ENCODE measurements around the gene CACNA1C.

CACNA1C gene

GRCh38 chr12:2111826-2112225 lies 59.0 kb downstream of the CACNA1C start:
- Histone ChIP-seq H2AFZ (ENCODE audit: low read length, unreplicated experiment) (no peak overlapping the region), H3K4me3 (ENCODE audit: low read depth, low read length) (no peak overlapping the region), H3K4me1 (ENCODE audit: control insufficient read depth, insufficient read depth, low read length, unreplicated experiment) (no peaks in the 10 kb centered on the region), H3K27me3 (ENCODE audit: insufficient read depth, low read length) (no peaks in the 10 kb centered on the region), H3K27ac (ENCODE audit: low read depth, low read length) (no peak overlapping the region), H3K36me3 (ENCODE audit: insufficient read depth, low read length) (no peaks in the 10 kb centered on the region), H3K79me2 (ENCODE audit: control insufficient read depth, insufficient read depth, low read length, unreplicated experiment) (no peaks in the 10 kb centered on the region)

DNA sequence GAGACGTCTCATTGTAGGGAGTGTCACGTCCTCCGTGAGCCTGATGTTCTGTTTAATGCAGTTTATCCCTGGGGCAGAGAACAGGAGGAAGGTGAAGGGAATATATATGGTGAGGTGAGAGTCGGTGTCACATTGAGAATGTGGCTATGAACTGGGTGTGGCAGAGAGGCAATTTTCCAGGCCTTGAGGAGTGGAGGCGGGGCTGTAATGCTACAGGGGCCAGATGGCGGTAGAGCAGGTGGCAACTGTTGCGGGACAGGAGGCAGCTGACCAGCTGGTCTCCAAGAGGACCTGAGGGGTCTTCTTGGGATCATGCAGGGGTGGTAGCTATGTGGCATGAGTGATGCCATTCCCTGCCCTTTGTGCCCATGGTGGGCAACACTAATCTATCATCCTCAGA lies 59.6 kb downstream of the CACNA1C start:
- Histone ChIP-seq H3K4me1 (ENCODE audit: control insufficient read depth, insufficient read depth, low read length, unreplicated experiment) (no peaks in the 10 kb centered on the region), H3K4me3 (ENCODE audit: low read depth, low read length) (no peak overlapping the region), H2AFZ (ENCODE audit: low read length, unreplicated experiment) (no peak overlapping the region), H3K36me3 (ENCODE audit: insufficient read depth, low read length) (no peaks in the 10 kb centered on the region), H3K27me3 (ENCODE audit: insufficient read depth, low read length) (no peaks in the 10 kb centered on the region), H3K27ac (ENCODE audit: low read depth, low read length) (no peak overlapping the region), H3K79me2 (ENCODE audit: control insufficient read depth, insufficient read depth, low read length, unreplicated experiment) (no peaks in the 10 kb centered on the region)

- no peaks in the 10 kb centered on the region for H3K4me1 ChIP-seq (ENCODE audit: control insufficient read depth, insufficient read depth, low read length, unreplicated experiment)
- H3K79me2 ChIP-seq (ENCODE audit: control insufficient read depth, insufficient read depth, low read length, unreplicated experiment): no peaks in the 10 kb centered on the region
- H3K36me3 ChIP-seq (ENCODE audit: insufficient read depth, low read length): no peaks in the 10 kb centered on the region
- H3K27me3 ChIP-seq (ENCODE audit: insufficient read depth, low read length): no peaks in the 10 kb centered on the region
- no peak overlapping the region for H3K27ac ChIP-seq (ENCODE audit: low read depth, low read length)
- H3K4me3 ChIP-seq (ENCODE audit: low read depth, low read length): no peak overlapping the region
- no peak overlapping the region for H2AFZ ChIP-seq (ENCODE audit: low read length, unreplicated experiment)
Measured at GRCh38 chr12:2113119-2113912, 60.5 kb downstream of the CACNA1C start.

DNA sequence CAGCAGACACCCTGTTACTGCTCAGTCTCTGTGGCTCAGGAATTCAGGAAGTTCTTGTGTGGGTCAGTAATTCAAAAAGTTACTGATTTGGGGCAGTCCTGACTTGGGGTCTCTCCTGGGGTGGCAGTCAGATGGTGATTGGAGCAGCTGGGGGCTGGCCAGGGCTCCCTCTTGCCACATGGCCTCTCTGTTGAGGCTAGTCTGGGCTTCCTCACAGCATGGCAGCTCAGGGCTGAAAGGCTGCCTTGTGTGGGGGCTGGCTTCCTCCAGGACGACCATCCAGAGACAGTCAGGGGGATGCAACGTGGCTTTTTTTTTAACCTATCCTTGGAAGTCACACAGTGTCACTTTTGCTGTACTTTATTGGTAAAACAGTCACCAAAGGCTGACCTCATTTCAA lies 61.3 kb downstream of the CACNA1C start:
- Histone ChIP-seq H3K27ac (ENCODE audit: low read depth, low read length) (no peak overlapping the region), H3K79me2 (ENCODE audit: control insufficient read depth, insufficient read depth, low read length, unreplicated experiment) (no peaks in the 10 kb centered on the region), H3K4me3 (ENCODE audit: low read depth, low read length) (no peak overlapping the region), H3K36me3 (ENCODE audit: insufficient read depth, low read length) (no peaks in the 10 kb centered on the region), H2AFZ (ENCODE audit: low read length, unreplicated experiment) (no peak overlapping the region), H3K4me1 (ENCODE audit: control insufficient read depth, insufficient read depth, low read length, unreplicated experiment) (no peaks in the 10 kb centered on the region), H3K27me3 (ENCODE audit: insufficient read depth, low read length) (no peaks in the 10 kb centered on the region)

DNA sequence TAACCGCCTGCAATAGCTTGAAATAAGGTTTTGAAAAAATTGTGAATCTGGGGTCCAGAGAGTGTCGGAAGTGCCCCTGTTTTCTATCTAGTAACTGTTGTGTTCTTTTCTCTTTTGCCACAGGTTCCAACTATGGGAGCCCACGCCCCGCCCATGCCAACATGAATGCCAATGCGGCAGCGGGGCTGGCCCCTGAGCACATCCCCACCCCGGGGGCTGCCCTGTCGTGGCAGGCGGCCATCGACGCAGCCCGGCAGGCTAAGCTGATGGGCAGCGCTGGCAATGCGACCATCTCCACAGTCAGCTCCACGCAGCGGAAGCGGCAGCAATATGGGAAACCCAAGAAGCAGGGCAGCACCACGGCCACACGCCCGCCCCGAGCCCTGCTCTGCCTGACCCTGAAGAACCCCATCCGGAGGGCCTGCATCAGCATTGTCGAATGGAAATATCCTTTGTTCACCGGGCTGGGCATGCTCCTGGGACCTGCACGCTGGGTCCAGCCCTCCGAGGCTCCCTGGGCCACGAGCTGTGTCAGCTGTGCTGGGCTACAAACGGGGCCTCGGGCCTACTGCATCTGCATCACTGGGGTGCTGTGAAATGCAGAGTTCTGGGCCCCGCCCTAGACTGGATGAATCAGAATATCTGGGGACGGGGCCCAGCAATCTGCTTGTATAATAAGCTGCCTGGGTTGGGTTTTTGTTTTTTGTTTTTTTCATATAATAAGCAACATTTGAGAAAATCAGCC lies 62.5 kb downstream of the CACNA1C start:
- Histone ChIP-seq H3K79me2 (ENCODE audit: control insufficient read depth, insufficient read depth, low read length, unreplicated experiment) (no peaks in the 10 kb centered on the region), H2AFZ (ENCODE audit: low read length, unreplicated experiment) (no peak overlapping the region), H3K27ac (ENCODE audit: low read depth, low read length) (no peak overlapping the region), H3K4me3 (ENCODE audit: low read depth, low read length) (no peak overlapping the region), H3K36me3 (ENCODE audit: insufficient read depth, low read length) (no peaks in the 10 kb centered on the region), H3K4me1 (ENCODE audit: control insufficient read depth, insufficient read depth, low read length, unreplicated experiment) (no peaks in the 10 kb centered on the region), H3K27me3 (ENCODE audit: insufficient read depth, low read length) (no peaks in the 10 kb centered on the region)

GRCh38 chr12:2117541-2117940 lies 64.8 kb downstream of the CACNA1C start:
- H3K4me3 ChIP-seq (ENCODE audit: low read depth, low read length): no peak overlapping the region
- H3K79me2 ChIP-seq (ENCODE audit: control insufficient read depth, insufficient read depth, low read length, unreplicated experiment): no peaks in the 10 kb centered on the region
- no peaks in the 10 kb centered on the region for H3K27me3 ChIP-seq (ENCODE audit: insufficient read depth, low read length)
- H3K27ac ChIP-seq (ENCODE audit: low read depth, low read length): no peak overlapping the region
- no peak overlapping the region for H2AFZ ChIP-seq (ENCODE audit: low read length, unreplicated experiment)
- H3K36me3 ChIP-seq (ENCODE audit: insufficient read depth, low read length): no peaks in the 10 kb centered on the region
- no peaks in the 10 kb centered on the region for H3K4me1 ChIP-seq (ENCODE audit: control insufficient read depth, insufficient read depth, low read length, unreplicated experiment)

DNA sequence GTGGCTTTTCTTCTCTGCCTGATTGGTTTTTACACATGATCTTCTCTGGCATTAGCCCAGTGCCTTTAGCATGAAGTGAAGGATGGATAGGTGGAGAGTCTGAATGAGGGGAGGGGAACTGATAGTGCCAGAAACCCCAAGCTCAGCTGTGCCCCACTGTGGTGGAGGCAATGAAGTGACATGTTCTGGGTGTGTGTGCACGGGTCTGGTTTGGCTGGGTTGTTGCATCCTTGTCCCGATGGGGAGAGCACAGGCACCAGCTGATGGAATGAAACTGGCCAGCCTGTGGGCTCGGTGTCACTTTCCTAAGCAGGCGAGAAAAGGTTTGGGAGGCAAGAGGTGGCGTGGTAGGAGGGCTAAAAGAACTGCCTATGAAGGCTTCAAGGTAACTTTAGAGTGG lies 65.3 kb downstream of the CACNA1C start:
- Histone ChIP-seq H3K27ac (ENCODE audit: low read depth, low read length) (no peak overlapping the region), H3K4me3 (ENCODE audit: low read depth, low read length) (no peak overlapping the region), H3K36me3 (ENCODE audit: insufficient read depth, low read length) (no peaks in the 10 kb centered on the region), H2AFZ (ENCODE audit: low read length, unreplicated experiment) (no peak overlapping the region), H3K4me1 (ENCODE audit: control insufficient read depth, insufficient read depth, low read length, unreplicated experiment) (no peaks in the 10 kb centered on the region), H3K79me2 (ENCODE audit: control insufficient read depth, insufficient read depth, low read length, unreplicated experiment) (no peaks in the 10 kb centered on the region), H3K27me3 (ENCODE audit: insufficient read depth, low read length) (no peaks in the 10 kb centered on the region)

- no peak overlapping the region for H3K4me3 ChIP-seq (ENCODE audit: low read depth, low read length)
- no peak overlapping the region for H2AFZ ChIP-seq (ENCODE audit: low read length, unreplicated experiment)
- H3K79me2 ChIP-seq (ENCODE audit: control insufficient read depth, insufficient read depth, low read length, unreplicated experiment): no peaks in the 10 kb centered on the region
- H3K36me3 ChIP-seq (ENCODE audit: insufficient read depth, low read length): no peaks in the 10 kb centered on the region
- H3K27me3 ChIP-seq (ENCODE audit: insufficient read depth, low read length): no peaks in the 10 kb centered on the region
- H3K27ac ChIP-seq (ENCODE audit: low read depth, low read length): no peak overlapping the region
- H3K4me1 ChIP-seq (ENCODE audit: control insufficient read depth, insufficient read depth, low read length, unreplicated experiment): no peaks in the 10 kb centered on the region
Measured at GRCh38 chr12:2118481-2119255, 65.9 kb downstream of the CACNA1C start.

DNA sequence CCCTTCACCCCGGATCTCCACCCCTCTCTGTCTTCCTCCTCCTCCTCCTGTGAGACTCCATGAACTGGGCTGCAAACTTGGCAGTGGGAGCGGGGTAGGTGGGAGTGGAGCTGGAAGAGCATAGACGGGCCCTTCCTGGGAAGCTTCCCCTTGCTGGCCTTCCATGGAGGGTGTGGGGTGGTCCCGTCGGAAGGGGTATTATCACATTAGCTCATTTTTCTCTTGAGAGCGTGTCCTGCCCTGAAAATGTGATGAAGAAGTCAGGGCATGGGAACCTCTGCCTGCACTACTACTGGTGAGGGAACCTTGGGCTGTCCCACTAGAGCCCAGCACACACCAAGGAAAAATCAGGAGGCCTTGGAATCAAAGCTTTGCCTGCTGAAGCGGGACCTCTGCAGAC lies 66.5 kb downstream of the CACNA1C start:
- Histone ChIP-seq H3K79me2 (ENCODE audit: control insufficient read depth, insufficient read depth, low read length, unreplicated experiment) (no peaks in the 10 kb centered on the region), H3K36me3 (ENCODE audit: insufficient read depth, low read length) (no peaks in the 10 kb centered on the region)

GRCh38 chr12:2120982-2121758 lies 68.4 kb downstream of the CACNA1C start:
- no peaks in the 10 kb centered on the region for H3K36me3 ChIP-seq (ENCODE audit: insufficient read depth, low read length)
- no peaks in the 10 kb centered on the region for H3K27me3 ChIP-seq (ENCODE audit: insufficient read depth, low read length)
- H3K79me2 ChIP-seq (ENCODE audit: control insufficient read depth, insufficient read depth, low read length, unreplicated experiment): no peaks in the 10 kb centered on the region
- no peak overlapping the region for H3K27ac ChIP-seq (ENCODE audit: low read depth, low read length)
- H2AFZ ChIP-seq (ENCODE audit: low read length, unreplicated experiment): no peak overlapping the region
- H3K4me3 ChIP-seq (ENCODE audit: low read depth, low read length): no peak overlapping the region
- H3K4me1 ChIP-seq (ENCODE audit: control insufficient read depth, insufficient read depth, low read length, unreplicated experiment): no peaks in the 10 kb centered on the region

More for the DNA sequence above, 66.5 kb downstream of the CACNA1C start:
- H2AFZ ChIP-seq (ENCODE audit: low read length, unreplicated experiment): no peak overlapping the region
- no peaks in the 10 kb centered on the region for H3K4me1 ChIP-seq (ENCODE audit: control insufficient read depth, insufficient read depth, low read length, unreplicated experiment)
- H3K4me3 ChIP-seq (ENCODE audit: low read depth, low read length): no peak overlapping the region
- H3K27me3 ChIP-seq (ENCODE audit: insufficient read depth, low read length): no peaks in the 10 kb centered on the region
- no peak overlapping the region for H3K27ac ChIP-seq (ENCODE audit: low read depth, low read length)
